OCI-LY1 (cell line): ENCODE data around the gene TRIM29.

Experiments
- EZH2 ChIP-seq: fragments of 200-600 bp; sonication (generic), shearing (Covaris generic); IDR thresholded peaks from 2 replicates; pipeline ENCODE4 v1.8.0; 2017; ENCODE audit warnings: borderline replicate concordance, mixed run types, mild to moderate bottlenecking, antibody characterized with exemption, low read length, moderate library complexity, mixed read lengths
- TF ChIP-seq, protein P1 (sequence below): fragments of 200-600 bp; sonication (generic), shearing (Covaris generic); IDR thresholded peaks from 2 replicates; pipeline ENCODE4 v1.5.1; 2017; ENCODE audit warnings: mild to moderate bottlenecking, antibody characterized with exemption, low read length, moderate library complexity, mixed read lengths

DNA sequence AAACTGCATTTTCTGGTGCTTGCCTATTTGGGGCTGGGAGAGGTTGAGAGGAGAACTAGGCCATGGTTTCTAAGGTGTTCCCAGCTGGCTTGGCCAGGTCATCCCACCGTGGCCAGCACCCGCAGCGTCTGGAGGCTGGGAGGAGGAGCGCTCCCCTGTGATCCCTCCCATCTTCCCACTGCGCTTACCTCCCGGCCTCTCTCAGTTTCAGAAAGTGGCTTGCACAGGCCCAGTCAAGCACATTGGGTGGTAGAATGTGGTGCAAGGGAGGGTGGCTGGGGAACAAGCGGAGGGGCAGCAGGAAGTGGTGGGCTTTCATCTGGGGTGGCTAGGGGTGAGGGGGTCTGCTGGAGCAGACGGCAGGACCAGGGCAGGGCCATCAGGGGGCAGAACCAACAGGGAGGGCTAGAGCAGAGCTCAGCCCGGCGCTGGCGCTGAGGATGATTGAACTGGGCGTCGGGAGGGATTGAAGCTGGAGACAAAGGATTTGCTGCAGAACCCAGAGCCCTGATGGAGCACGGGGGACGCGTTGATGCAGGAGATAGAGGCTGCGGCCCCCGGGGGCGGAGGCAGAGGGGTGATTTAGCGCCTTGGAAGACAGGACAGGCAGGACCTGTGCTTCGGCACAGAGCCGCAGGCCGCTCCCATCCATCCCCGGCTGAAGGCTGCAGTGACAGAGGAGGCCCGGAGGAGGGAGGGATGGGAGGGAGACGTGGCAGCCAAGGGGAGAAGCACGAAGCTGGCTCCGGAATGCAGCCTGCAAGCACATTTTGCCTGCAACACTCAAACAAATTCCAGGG lies 76.0 kb downstream of the TRIM29 start:
- TF ChIP-seq, protein P1, sequence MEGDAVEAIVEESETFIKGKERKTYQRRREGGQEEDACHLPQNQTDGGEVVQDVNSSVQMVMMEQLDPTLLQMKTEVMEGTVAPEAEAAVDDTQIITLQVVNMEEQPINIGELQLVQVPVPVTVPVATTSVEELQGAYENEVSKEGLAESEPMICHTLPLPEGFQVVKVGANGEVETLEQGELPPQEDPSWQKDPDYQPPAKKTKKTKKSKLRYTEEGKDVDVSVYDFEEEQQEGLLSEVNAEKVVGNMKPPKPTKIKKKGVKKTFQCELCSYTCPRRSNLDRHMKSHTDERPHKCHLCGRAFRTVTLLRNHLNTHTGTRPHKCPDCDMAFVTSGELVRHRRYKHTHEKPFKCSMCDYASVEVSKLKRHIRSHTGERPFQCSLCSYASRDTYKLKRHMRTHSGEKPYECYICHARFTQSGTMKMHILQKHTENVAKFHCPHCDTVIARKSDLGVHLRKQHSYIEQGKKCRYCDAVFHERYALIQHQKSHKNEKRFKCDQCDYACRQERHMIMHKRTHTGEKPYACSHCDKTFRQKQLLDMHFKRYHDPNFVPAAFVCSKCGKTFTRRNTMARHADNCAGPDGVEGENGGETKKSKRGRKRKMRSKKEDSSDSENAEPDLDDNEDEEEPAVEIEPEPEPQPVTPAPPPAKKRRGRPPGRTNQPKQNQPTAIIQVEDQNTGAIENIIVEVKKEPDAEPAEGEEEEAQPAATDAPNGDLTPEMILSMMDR, result no peak
- TF ChIP-seq EZH2, result no peak
